GM12865 (cell line): ENCODE results near the gene ZSCAN26.

Experiments used
- DNase-seq: peaks from one replicate; pipeline ENCODE4 v3.0.0; 2010; ENCODE audit warnings: low read depth
- H3K4me3 ChIP-seq: 2 replicates; pipeline ENCODE4 v1.5.1; 2011; ENCODE audit warnings: mild to moderate bottlenecking, low read depth, low read length, control low read depth
- TF ChIP-seq, protein P1 (sequence below): IDR thresholded peaks from 2 replicates; pipeline ENCODE4 v1.5.1; 2011; ENCODE audit warnings: low read length, control low read depth, low read depth, inconsistent platforms; ENCODE audit not compliant: insufficient read depth; ENCODE audit errors: missing control alignments

Gene ZSCAN26

DNA sequence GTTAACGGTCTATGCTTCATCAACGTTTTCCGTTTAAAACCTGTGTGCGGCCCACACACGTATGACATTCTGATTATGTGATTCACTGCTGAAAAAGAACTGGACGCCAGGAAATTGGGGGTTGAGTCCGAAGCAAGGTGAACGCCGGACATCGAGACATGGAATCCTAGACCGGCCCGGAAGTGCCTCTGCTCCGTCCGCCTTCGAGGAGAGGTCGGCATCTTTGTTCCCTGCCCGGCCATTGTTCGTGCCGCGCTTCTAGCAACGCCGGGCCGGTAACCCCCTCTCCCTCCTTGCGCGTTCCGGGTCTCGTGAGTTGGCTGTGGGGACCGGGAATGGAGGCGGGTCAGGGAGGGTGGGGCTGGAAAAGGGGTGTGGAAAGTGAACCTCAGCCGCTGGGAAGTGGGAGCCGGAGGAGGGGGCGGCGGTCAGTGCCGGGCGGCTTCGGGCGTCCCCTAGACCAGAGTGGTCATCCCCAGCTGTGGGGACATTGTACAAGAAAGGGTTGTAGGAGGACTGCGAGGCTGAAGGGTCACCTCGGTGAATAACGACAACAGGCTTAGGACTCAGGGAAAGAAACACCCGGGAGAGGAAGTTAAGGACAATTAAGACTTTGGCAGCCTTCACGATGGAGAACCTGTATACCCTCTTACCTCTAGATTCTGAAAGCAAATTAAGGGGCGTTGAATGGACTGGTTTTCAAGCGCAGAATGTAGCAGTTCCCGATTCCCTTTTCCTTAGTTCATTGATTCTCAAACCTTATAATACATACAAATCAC, 41.7 kb upstream of the ZSCAN26 start, which contains the start of gene ZSCAN9:
ZSCAN9 (plus strand) TSS at position 220 of the 779 bp plus-strand sequence. CDS start 1,810 bp downstream, outside the sequence.
- DNase-seq = peak; percentile 93
- TF ChIP-seq, protein P1, sequence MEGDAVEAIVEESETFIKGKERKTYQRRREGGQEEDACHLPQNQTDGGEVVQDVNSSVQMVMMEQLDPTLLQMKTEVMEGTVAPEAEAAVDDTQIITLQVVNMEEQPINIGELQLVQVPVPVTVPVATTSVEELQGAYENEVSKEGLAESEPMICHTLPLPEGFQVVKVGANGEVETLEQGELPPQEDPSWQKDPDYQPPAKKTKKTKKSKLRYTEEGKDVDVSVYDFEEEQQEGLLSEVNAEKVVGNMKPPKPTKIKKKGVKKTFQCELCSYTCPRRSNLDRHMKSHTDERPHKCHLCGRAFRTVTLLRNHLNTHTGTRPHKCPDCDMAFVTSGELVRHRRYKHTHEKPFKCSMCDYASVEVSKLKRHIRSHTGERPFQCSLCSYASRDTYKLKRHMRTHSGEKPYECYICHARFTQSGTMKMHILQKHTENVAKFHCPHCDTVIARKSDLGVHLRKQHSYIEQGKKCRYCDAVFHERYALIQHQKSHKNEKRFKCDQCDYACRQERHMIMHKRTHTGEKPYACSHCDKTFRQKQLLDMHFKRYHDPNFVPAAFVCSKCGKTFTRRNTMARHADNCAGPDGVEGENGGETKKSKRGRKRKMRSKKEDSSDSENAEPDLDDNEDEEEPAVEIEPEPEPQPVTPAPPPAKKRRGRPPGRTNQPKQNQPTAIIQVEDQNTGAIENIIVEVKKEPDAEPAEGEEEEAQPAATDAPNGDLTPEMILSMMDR = no peak
- H3K4me3 ChIP-seq = peak within 1 kb of the TSS; percentile 89

DNA sequence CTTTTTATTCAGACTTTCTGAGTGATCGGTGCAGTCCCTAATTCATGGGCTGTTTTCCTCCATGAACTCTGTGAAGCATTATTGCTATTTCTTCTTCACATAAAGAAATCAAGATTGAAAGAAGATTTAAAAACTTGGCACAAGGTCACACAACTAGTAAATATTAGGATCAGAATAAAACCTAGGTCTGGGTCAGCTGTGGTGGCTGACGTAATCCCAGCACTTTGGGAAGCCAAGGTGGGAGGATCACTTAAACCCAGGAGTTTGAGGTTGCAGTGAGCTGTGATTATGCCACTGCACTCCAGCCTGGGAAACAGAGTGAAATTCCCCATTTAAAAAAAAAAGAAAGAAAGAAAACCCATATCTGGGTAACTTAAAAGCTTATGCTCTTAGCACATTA, 40.5 kb upstream of the ZSCAN26 start:
- H3K4me3 ChIP-seq = no peak overlapping the region
- TF ChIP-seq, protein P1 = no peak
- no peak for DNase-seq

DNA sequence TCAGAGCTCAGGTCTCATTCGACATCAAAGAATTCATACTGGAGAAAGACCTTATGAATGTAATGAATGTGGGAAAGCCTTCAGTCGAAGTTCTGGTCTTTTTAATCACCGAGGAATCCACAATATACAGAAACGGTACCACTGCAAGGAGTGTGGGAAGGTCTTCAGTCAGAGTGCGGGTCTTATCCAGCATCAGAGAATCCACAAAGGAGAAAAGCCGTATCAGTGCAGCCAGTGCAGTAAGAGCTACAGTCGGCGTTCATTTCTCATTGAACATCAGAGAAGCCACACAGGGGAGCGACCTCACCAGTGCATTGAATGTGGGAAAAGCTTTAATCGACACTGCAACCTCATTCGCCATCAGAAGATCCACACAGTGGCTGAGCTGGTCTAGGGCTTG, 34.2 kb upstream of the ZSCAN26 start:
- DNase-seq = no peak

DNA sequence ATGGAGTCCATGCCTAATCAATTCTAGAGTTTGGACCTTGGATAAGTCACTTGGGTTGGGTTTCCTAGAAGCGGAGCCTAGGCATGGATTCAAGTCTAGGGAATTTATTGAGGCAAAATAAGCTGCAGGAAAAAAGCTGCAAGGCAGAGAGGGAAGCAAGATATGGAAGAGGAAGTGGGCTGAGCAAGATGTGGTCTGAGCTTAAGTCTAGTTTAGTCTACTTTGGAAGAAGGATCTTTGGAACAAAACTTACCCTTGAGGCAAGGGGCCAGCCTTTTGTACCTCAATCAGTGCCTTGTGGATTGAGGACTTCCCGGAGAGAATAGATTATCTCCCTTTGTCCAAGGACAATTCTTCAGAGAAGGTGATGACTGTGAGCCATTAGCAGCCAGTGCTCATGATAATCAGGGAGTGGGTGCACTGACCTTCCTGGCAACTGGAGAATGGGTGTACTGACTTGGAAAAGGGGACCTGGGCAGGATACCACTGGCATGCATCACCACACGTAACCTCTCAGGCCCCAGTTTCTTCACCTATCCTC, 31.0 kb upstream of the ZSCAN26 start:
- TF ChIP-seq, protein P1 = no peak
- no peak for DNase-seq
- no peak overlapping the region for H3K4me3 ChIP-seq

More for the DNA sequence above, 34.2 kb upstream of the ZSCAN26 start:
- TF ChIP-seq, protein P1 = no peak
- H3K4me3 ChIP-seq = no peak overlapping the region

DNA sequence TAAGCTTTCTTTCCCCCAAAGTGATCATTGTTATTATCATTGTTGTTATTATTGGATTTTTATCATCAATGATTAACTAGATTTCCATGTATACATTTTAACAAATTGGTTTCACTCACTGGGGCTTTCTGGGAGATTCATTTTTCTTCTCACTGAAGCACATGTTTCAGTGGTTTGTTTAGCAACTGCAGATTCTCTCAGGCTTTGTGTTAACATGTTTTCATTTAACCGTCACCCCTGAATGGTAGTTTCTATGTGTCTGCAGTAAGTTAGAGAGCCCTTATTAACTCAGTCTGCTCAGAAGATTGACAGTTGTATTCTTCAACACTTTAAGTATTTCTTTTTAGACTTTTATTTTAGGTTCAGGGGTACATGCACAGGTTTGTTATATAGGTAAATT, 27.3 kb upstream of the ZSCAN26 start:
- H3K4me3 ChIP-seq = no peak overlapping the region
- DNase-seq = peak; percentile 45
- TF ChIP-seq, protein P1 = no peak

DNA sequence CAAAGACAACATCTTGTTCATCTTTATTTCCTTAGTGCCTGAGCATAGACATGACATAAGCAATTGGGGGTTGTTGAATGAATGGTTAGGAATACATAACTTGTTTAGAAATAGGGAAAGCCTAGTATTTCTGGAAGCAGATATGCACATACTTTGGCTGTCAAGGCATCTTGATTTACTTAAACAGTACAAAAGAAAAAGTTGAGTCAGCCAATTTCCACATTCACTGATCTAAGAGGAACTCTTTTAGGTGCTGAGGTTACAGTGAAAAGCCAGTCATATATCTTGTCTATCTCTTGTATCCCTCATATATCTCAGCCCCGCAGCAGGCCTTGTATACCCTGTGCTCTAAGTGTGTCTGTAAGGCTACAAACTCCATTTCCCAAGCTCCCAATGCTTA, 26.5 kb upstream of the ZSCAN26 start:
- no peak for DNase-seq
- no peak overlapping the region for H3K4me3 ChIP-seq
- TF ChIP-seq, protein P1 = no peak

DNA sequence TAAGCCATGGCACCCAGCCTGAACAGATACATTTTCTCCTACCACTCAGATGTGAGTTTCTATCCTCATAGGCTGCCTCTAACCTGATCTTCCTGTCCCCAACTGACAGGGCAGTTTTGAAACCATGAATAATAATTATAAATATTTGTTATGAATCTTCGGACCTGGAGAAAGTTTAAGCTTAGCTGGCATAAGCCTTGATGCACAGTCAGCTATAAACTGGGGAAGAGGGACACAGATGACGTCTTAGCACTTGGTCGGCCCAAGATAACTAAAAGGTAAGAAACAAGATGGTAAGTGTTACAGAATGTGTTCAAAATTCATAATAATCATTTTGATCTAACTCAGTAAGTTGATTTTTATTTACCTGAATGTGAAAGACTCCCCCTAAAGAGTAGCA, 23.0 kb upstream of the ZSCAN26 start:
- TF ChIP-seq, protein P1 = no peak
- no peak overlapping the region for H3K4me3 ChIP-seq
- no peak for DNase-seq
